T follicular helper cell (primary cell): ENCODE results near the gene ESYT3.
"Not testable (repeated sequence)": the region's sequence is repeated elsewhere in the genome, so short reads cannot be mapped to it uniquely, and the experiment has no call there.

ENCODE experiments used
- DNase-seq: peaks from one replicate; pipeline ENCODE4 v3.0.0-alpha.2; 2020; ENCODE audit warnings: low read depth

Gene ESYT3

DNA sequence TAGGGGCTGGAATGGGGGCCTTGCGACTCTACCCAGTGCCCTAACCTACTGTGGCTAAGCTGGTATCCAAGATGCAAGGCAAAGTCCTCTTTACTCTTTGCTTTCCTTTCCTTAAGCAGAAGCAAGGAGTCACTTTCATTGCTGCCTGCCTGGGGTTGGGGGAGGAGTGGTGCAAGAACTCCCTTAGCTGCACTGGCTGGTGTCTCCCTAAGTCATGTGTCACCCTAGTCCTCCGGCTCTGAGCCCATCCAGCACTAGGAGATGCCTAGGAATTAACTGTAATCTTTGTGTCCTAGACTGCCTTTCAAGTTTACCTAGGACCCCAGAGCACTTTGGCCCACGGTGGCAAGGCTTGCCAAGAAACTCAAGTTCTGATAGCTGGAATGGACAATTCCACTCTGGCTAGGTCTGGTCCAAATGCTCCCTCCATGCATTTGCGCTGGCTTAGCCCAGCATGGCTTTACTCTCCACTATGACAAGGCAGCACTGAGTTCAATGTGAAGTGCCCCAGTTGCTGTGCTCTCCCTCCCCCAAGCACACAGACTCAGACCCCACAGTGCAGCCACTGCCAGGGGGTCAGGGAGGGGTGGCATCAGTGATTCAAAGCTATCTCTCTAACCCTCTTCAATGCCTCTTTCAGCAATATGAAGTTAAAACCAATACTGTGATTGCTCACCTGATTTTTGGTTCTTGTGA is 58.7 kb downstream of the ESYT3 start:
- DNase-seq, result no peak

DNA sequence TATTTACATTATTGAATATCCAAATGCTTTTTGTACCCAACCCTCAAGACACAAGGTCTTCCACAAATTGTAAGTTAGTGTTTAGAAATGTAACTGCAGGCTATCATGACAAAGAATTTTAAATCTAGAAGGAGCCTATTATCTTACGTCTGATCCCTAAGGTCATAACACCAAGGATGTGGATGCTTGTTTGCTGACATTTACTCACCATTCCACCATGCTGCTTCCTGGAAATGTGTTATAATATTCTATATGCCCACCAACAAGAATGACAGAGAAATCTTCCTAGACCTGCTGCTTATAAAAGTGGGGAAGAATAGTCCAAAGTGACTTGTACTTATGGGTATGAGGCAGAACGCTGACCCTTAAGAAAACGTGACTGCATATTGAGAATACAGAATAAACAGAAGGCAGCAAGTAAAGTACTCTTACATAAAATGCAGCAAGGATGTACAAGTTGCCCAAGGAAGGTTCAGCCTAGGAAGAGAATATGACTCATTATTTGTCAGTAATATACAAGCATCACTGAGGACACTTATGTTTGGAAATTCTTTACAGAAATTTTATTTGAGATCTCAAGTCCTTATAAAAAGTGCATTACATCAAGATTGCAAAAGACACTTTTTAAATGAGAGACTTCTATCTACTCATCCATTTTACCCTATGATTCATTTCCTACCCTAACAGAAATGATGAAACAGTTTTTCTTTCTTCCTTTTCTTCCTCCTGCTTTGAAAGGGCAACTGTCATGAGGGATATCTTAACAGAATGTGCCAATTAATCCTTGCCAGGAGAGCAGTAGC is 59.6 kb downstream of the ESYT3 start:
- no peak for DNase-seq

DNA sequence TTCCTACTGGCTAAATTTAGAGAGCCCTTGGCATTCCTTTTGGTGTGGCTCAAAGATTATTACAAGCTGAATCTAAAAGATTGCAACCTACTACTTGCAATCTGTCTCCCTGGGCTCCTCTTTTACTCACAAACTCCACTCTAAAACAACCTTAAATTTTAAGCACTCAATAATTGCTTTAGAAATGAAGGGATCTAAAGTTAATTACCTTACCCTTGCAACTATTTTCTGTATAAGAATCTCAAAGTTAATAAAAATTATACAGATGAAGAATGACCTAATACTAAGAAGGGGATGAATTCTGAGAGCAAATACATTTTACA is 60.2 kb downstream of the ESYT3 start:
- DNase-seq, result no peak

DNA sequence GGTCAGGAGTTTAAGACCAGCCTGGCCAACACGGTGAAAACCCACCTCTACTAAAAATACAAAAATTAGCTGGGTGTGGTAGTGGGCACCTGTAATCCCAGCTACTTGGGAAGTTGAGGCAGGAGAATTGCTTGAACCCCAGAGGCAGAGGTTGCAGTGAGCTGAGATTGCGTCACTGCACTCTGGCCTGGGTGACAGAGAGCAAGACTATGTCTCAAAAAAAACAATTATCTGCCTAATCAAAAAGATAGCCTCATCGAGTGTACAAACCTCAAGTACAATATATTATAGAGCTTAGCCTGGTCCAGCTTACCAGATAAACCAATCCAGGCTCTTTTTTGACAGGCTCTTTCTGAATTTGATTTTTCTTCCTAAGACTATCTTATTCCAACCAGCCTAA is 61.2 kb downstream of the ESYT3 start:
- DNase-seq, result not testable (repeated sequence)

DNA sequence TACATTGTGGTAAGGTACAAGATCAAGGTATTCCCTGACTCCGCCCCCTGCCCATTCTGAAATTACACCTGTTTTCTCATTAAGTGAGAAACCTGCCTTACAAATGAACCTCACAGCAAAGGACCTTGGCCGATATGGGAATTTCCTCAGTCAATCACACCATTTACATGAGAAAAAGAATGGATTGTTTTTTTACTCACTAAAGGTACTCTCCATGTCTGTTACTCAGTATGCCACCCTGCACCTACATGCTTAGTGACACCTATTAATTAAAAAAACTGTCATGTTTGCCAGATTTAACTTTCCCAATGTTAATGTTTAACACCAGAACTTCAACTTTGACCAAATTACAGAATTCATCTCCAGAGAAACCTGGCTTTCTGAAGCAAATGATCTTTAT is 62.0 kb downstream of the ESYT3 start:
- DNase-seq, result no peak

DNA sequence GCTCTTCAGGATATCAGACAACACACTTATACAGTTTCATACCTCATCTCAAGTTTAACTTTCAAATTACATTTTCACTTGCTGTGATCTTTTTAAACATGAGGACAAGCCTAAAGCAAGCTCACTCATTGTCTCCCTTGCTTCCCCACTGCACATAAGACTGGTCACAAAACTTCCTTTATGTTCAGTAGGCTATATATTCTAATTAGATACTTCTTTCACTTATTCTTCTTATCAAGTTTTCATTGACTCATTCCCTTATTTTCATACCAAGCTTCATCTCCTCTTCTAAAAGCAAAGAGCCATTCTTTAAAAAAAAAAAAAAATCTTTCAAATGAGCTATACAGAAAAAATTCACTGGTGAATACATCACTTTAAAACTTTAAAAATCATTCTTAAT is 62.6 kb downstream of the ESYT3 start:
- DNase-seq, result no peak

DNA sequence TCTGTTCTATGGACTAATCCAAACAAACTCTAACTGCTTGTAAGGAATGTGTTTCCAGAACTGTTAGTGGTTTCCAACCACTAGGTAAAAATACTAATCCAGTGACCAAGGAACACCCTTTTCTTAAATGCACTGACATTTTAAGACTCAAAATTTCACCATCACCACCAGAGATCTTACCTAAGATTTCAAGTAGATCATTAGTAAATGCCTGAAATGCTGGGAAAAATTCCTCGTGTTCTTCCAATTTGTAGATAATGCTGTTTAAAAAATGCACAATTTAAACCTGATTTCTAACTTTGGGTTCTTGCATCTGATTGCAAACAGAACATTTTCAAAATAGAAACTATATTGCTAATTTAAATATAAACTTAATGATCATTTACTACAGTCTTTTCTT is 63.4 kb downstream of the ESYT3 start:
- DNase-seq, result no peak

DNA sequence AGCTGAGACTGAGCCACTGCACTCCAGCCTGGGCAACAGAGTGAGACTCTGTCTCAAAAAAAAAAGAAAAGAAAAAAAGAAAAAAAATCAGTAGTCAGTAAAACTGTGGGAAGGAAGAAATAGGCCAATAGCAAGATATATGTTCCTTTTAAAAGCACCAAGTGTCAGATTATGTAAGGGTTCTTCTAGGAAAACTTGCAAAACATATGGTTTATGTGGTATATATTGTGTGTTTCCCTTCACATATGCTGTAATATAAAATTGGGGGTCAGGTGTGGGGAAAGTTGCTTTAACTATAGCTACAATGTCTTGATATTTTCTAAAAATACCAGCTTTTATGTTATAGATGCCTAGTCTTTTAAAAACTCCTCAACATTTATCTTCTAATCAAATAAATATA is 64.6 kb downstream of the ESYT3 start:
- no peak for DNase-seq

DNA sequence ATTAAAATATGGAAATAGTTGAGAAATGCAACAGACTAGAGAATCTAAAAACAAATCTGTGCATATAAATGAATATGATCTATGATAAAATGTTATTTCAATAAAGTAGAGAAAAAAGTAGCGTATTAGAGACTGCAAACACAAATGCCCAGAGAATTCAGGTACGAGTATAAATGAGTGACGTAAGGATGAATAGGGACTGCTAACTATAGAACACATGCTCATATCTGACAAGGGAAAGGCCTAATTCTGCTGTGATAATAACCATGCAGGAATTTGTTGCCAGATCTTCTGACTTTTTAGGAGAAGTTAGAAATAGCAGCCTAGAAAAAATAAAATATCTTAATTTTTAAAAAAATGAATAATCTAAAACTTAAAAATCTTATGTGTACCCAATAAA is 73.1 kb downstream of the ESYT3 start:
- no peak for DNase-seq

DNA sequence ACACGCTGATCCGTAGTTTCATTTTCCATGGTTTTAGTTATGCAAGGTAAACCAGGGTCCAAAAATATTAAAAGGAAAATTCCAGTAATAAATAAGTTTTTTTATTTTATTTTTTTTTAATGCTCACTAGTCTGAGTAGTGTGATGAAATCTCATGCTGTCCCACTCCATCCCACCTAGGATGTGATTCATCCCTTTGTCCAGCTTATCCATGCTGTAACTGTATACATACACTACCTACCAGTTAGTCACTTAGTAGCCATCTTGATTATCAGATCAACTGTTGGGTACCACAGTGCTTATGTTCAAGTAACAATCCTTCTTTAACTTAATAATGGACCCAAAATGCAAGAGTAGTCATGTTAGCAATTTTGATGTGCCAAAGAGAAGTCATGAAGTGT is 75.2 kb downstream of the ESYT3 start:
- no peak for DNase-seq

DNA sequence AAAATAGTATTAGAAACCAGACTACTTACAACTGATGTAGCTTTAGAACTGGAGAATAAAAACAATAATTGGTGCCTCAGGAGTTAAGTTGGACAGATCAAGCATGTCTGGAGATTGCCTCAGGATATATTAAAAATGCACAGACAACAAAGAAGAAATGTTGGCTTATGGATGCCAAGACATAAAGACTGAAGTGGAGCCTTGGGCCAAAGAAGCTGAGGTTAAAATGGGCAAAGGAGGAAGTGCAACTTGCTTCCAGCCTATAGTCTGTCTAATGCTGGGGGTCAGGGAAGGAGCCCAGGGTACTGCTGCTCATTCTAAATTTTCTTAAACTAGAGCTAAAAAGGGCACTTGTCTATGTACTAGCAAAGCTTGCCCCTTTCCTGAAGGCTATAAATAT is 77.5 kb downstream of the ESYT3 start:
- no peak for DNase-seq

DNA sequence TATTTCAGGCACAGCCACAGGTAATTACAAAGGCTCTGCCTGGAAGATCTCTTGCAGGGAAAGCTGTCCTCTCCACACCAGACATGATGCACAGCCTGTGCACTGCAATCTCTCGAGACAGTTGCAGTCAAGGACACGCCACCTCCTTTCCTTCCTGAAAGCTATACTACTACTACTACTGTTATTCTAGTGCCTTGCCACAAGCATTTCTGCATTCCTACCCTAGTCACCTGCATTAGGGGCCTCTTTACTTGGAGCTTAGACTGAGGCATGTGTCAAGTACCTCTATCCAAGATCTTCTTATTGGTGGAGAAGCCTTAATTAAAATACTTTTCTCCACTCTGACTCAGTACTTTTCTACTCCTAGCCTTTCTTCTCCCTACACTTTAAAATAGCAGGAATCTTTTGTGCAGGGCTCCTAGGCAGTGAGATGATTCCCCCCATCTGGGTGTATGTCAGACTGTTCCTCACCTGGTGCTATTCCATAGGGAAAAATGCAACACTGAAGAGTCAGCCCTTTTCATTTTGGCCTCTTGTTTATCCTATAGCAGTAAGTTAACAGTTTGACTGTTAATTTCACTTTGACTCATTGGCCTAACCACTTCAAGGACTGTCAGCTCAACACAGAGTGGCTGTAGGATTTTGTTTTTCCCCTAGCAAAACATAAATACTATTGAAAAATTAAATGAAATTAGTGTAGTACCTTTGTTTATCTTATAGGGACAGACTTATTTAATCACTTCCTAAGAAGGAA is 78.9 kb downstream of the ESYT3 start:
- no peak for DNase-seq

DNA sequence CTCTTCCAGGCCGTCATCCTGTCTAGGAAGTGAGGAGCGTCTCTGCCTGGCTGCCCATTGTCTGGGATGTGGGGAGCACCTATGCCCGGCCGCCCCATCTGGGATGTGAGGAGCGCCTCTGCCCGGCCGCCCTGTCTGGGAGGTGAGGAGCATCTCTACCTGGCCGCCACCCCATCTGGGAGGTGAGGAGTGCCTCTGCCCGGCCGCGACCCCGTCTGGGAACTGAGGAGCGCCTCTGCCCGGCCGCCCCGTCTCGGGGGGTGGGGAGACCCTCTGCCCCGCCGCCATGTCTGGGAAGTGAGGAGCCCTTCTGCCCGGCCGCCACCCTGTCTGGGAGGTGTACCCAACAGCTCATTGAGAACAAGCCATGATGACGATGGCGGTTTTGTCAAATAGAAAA is 87.0 kb downstream of the ESYT3 start:
- not testable (repeated sequence) for DNase-seq
